Measurements from ENCODE around the gene ACE2.

The ACE2 gene

GRCh38 chrX:15579778-15580747 is 20.7 kb downstream of the ACE2 start:
- in situ Hi-C loops (cut with MboI; ENCODE audit: low sequenced_read_pairs): no loop called here

- in situ Hi-C loops (cut with MboI; ENCODE audit: low sequenced_read_pairs): no loop called here
Measured at GRCh38 chrX:15576019-15576418, 24.7 kb downstream of the ACE2 start.

GRCh38 chrX:15574017-15574416 is 26.7 kb downstream of the ACE2 start:
- in situ Hi-C loops (cut with MboI; ENCODE audit: low sequenced_read_pairs): no loop called here

GRCh38 chrX:15570145-15570544 is 30.6 kb downstream of the ACE2 start:
- in situ Hi-C loops (cut with MboI; ENCODE audit: low sequenced_read_pairs): no loop called here

- in situ Hi-C loops (cut with MboI; ENCODE audit: low sequenced_read_pairs): no loop called here
Measured at GRCh38 chrX:15567886-15568616, 32.7 kb downstream of the ACE2 start.

- in situ Hi-C loops (cut with MboI; ENCODE audit: low sequenced_read_pairs): no loop called here
Measured at GRCh38 chrX:15567267-15567666, 33.5 kb downstream of the ACE2 start.

GRCh38 chrX:15566244-15566643 is 34.5 kb downstream of the ACE2 start:
- in situ Hi-C loops (cut with MboI; ENCODE audit: low sequenced_read_pairs): no loop called here

GRCh38 chrX:15564981-15565579 is 35.7 kb downstream of the ACE2 start:
- in situ Hi-C loops (cut with MboI; ENCODE audit: low sequenced_read_pairs): no loop called here

- in situ Hi-C loops (cut with MboI; ENCODE audit: low sequenced_read_pairs): no loop called here
Measured at GRCh38 chrX:15563056-15563455, 37.7 kb downstream of the ACE2 start.

GRCh38 chrX:15560924-15561323 is 39.8 kb downstream of the ACE2 start:
- in situ Hi-C loops (cut with MboI; ENCODE audit: low sequenced_read_pairs): no loop called here

GRCh38 chrX:15559227-15559626 is 41.5 kb downstream of the ACE2 start:
- in situ Hi-C loops (cut with MboI; ENCODE audit: low sequenced_read_pairs): no loop called here

- in situ Hi-C loops (cut with MboI; ENCODE audit: low sequenced_read_pairs): no loop called here
Measured at GRCh38 chrX:15549189-15550012, 51.4 kb downstream of the ACE2 start.

- in situ Hi-C loops (cut with MboI; ENCODE audit: low sequenced_read_pairs): no loop called here
Measured at GRCh38 chrX:15547356-15547755, 53.4 kb downstream of the ACE2 start.

- in situ Hi-C loops (cut with MboI; ENCODE audit: low sequenced_read_pairs): no loop called here
Measured at GRCh38 chrX:15546745-15547144, 54.0 kb downstream of the ACE2 start.

GRCh38 chrX:15530318-15530717 is 70.4 kb downstream of the ACE2 start:
- in situ Hi-C loops (cut with MboI; ENCODE audit: low sequenced_read_pairs): no loop called here

- in situ Hi-C loops (cut with MboI; ENCODE audit: low sequenced_read_pairs): no loop called here
Measured at GRCh38 chrX:15529165-15529564, 71.6 kb downstream of the ACE2 start.

GRCh38 chrX:15525664-15526416 is 74.9 kb downstream of the ACE2 start:
- in situ Hi-C loops (cut with MboI; ENCODE audit: low sequenced_read_pairs): no loop called here

GRCh38 chrX:15524417-15524816 is 76.3 kb downstream of the ACE2 start:
- in situ Hi-C loops (cut with MboI; ENCODE audit: low sequenced_read_pairs): no loop called here

GRCh38 chrX:15523088-15523487 is 77.7 kb downstream of the ACE2 start:
- in situ Hi-C loops (cut with MboI; ENCODE audit: low sequenced_read_pairs): no loop called here

- in situ Hi-C loops (cut with MboI; ENCODE audit: low sequenced_read_pairs): no loop called here
Measured at GRCh38 chrX:15522464-15522863, 78.3 kb downstream of the ACE2 start.
